Spleen (tissue), 7 donors: ENCODE data around the gene NRXN2.

Experiments
- POLR2AphosphoS5 ChIP-seq, 3 donors: sonication (generic); formaldehyde crosslinking; IDR thresholded peaks; one replicate each; pipeline ENCODE4 v1.5.1; 2017; ENCODE audit warnings: antibody characterized with exemption in 3 of 3
- TF ChIP-seq, protein P1 (sequence below), 11 experiments: fragments of 200-600 bp in 7 of 11; fragments of 450-650 bp in 4 of 11; sonication (generic) in 4 of 11; IDR thresholded peaks in 8 of 11; conservative IDR thresholded peaks in 3 of 11; 1 replicate in 7 of 11; 2 replicates in 4 of 11; pipeline versions ENCODE4 v1.4.0 to v1.8.0; 2016 to 2021; ENCODE audit warnings: antibody characterized with exemption in 11 of 11, inconsistent platforms in 4 of 11, mild to moderate bottlenecking in 1 of 11
- donor health status: DM: no; HTN: no; CAD: no; lungs with moderate emphysema.
- donor health status: DM: no; HTN: no; CAD: no.
- donor health status: DM: no; HTN: no; CAD: no.

DNA sequence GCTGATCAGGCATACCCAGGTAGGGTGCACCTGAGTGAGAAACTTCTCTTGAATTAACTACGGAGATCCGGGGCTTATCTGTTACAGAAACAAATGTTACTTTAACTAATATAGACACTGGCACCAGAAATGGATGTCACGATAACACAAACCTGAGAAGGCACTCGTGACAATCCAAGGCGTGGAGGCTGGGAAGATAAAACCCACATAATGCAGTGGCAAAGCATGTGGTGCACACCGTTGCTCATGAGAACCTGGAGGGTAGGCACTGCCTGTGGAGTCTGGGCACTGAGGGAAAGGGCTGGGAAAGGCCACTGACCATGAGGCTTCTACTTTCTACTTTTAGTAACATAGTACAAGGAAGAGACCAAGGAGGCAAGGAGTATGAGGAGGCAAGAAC lies 109.3 kb downstream of the NRXN2 start:
- TF ChIP-seq, protein P1, sequence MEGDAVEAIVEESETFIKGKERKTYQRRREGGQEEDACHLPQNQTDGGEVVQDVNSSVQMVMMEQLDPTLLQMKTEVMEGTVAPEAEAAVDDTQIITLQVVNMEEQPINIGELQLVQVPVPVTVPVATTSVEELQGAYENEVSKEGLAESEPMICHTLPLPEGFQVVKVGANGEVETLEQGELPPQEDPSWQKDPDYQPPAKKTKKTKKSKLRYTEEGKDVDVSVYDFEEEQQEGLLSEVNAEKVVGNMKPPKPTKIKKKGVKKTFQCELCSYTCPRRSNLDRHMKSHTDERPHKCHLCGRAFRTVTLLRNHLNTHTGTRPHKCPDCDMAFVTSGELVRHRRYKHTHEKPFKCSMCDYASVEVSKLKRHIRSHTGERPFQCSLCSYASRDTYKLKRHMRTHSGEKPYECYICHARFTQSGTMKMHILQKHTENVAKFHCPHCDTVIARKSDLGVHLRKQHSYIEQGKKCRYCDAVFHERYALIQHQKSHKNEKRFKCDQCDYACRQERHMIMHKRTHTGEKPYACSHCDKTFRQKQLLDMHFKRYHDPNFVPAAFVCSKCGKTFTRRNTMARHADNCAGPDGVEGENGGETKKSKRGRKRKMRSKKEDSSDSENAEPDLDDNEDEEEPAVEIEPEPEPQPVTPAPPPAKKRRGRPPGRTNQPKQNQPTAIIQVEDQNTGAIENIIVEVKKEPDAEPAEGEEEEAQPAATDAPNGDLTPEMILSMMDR (IDR thresholded peaks at IDR 0.05 in 8 of 11, conservative IDR thresholded peaks at IDR 0.05 in 3 of 11) = no peak
- TF ChIP-seq POLR2AphosphoS5 (IDR thresholded peaks at IDR 0.05) = no peak
